GM23338 (cell line): ENCODE measurements around the gene ATP12A.

Experiments
- CREB1 ChIP-seq: fragments of 250-450 bp; sonication (Bioruptor Pico); IDR thresholded peaks from 2 replicates; pipeline ENCODE4 v1.5.0; 2020; ENCODE audit warnings: low read depth, mild to moderate bottlenecking, moderate library complexity
- CTCF ChIP-seq, 2 experiments: fragments of 200-600 bp in 1 of 2; sonication (generic) in 1 of 2; conservative IDR thresholded peaks; 2 replicates each; pipeline versions ENCODE4 v1.5.1 to v1.6.1; 2016 to 2017; ENCODE audit warnings: antibody characterized with exemption in 2 of 2, low read depth in 2 of 2, mild to moderate bottlenecking in 2 of 2, moderate library complexity in 1 of 2

GRCh38 chr13:24660023-24660741, 20.0 kb upstream of the ATP12A start:
- no peak for TF ChIP-seq CREB1 (CRISPR knock-in tag)
- no peak for TF ChIP-seq CTCF (conservative IDR thresholded peaks at IDR 0.05; ENCODE audit: low read depth in 2 of 2)
